ENCODE results near the gene FOXO1.

- TF ChIP-seq CTCF (IDR thresholded peaks at IDR 0.05; ENCODE audit: insufficient read depth, low read length, poor library complexity, severe bottlenecking) (no peak), EZH2phosphoT487 (conservative IDR thresholded peaks at IDR 0.05; ENCODE audit: low read length) (no peak)
Measured at GRCh38 chr13:40648040-40648439, 18.4 kb downstream of the FOXO1 start.

Measured in SU-DHL-6 (cell line).